ENCODE data around the gene WWOX.

- no peak for TF ChIP-seq CTCF (IDR thresholded peaks at IDR 0.05)
- no peak for TF ChIP-seq POLR2A (IDR thresholded peaks at IDR 0.05)
Observed at GRCh38 chr16:78686601-78687000, 587.1 kb downstream of the WWOX start.

Measured in right lobe of liver (tissue), 4 donors.